Measurements from ENCODE around the gene ESR2.
"Not testable (repeated sequence)": the region's sequence is repeated elsewhere in the genome, so short reads cannot be mapped to it uniquely, and the experiment has no call there.

The ESR2 gene

DNA sequence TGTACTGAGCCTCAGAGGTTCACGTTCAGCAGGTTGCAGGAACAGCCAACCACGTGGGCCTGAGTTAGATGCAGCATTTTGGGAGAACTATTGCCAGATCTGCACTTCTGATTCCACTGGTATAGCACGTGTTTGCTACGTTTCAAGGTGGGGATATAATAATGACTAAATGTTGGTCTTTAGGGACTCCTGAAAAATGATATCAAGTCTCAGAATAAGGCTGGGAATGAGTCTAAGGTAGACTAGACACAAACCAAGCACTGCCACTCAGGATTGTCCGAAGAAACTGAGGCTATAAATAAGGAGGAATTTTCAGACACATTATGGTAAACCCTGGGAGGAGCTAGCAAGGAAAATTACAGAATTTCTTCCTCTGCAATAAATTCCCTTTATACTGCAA lies 98.1 kb downstream of the ESR2 start:
- no peak for DNase-seq

- peak in 1 of 5 donors; percentile 27 for DNase-seq
Measured at GRCh38 chr14:64195199-64195598, 99.0 kb downstream of the ESR2 start.

DNA sequence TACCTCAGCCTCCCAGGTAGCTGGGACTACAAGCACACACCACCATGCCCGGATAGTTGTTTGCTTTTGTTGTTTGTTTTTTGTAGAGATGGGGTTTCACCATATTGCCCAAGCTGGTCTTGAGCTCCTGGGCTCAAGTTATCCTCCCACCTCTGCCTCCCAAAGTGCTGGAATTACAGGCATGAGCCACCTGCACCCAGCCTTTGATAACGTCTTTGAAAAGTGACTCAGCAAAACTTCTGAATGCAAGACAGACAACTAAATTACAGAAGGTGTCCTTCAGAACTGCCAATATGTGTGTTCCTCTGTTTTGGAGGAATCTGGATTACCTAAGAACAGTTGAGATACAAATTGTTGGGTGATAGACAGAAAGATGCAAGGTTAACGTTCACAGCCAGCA lies 99.8 kb downstream of the ESR2 start:
- DNase-seq, result no peak

DNA sequence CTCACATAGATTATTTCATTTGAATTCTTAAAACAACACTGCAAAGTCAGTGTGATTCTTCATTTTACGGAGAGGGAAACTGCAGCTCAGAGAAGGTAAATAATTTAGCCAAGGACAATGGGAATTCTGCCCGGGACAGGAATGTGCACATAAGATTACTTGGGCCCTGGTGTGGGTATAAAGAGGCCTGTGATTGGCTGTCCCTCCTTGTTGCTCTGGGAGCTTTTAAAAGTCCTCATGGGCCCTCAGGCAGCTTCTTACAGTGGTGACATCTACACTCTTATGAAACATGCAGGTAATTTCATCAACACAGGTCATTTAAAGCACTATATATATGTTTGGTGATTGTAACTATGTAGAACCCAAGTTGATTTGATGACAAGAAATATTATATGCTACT lies 100.3 kb downstream of the ESR2 start:
- no peak for DNase-seq

GRCh38 chr14:64191756-64192155 lies 102.4 kb downstream of the ESR2 start:
- no peak for DNase-seq

GRCh38 chr14:64190974-64191502 lies 103.1 kb downstream of the ESR2 start:
- no peak for DNase-seq

GRCh38 chr14:64187331-64187730 lies 106.8 kb downstream of the ESR2 start:
- DNase-seq, result no peak

GRCh38 chr14:64186231-64187129 lies 107.7 kb downstream of the ESR2 start:
- no peak for DNase-seq

- peak in 1 of 5 donors; percentile 14 for DNase-seq
Measured at GRCh38 chr14:64185184-64185583, 109.0 kb downstream of the ESR2 start.

DNA sequence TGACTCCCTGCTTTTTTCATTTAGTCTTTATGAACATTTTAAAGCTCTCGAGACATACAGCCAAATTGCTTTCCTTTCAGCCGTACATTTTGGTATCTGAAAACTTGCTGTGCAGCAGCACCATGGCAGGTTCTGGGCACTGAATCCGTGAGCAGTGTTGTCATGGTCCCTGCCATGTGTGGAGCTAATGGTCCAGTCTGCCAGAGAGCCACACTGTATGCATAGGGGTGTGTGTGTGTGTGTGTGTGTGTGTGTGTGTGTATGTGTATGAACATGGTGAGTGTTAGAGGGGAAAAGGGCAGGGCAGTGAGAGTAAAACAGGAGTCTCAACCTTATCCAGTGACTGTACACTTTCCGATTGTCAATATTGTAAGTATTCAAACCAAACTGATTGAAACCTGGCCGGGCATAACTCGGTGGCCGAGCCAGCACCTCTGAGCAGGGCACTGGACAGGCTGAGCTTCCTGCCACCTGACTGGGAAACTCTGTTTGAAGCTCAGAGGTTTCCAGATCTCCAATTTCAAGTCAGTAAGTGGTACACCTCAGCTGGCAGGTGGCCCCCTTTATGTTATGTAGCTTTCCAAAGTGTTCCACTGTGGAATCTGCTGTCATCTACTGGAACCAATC lies 110.0 kb downstream of the ESR2 start:
- DNase-seq, result no peak

GRCh38 chr14:64182908-64183307 lies 111.3 kb downstream of the ESR2 start:
- DNase-seq, result not testable (repeated sequence)

DNA sequence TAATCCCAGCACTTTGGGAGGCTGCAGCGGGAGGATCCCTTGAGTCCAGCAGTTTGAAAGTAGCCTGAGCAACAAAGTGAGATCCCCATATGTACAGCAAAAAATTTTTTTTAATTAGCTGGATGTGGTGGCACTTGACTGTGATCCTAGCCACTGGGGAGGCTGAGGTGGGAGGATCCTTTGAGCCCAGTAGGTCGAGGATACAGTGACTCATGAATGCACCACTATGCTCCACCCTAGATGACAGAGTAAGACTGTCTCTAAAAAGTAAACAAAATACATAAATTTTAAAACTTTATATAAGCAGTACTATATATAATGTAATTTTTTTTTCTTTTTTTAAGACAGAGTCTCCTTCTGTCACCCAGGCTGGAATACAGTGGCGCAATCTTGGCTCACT lies 115.4 kb downstream of the ESR2 start:
- DNase-seq, result no peak

GRCh38 chr14:64176330-64176729 lies 117.8 kb downstream of the ESR2 start:
- DNase-seq, result no peak

- DNase-seq, result no peak
Measured at GRCh38 chr14:64174922-64175782, 119.0 kb downstream of the ESR2 start.

- no peak for DNase-seq
Measured at GRCh38 chr14:64170181-64170580, 124.0 kb downstream of the ESR2 start.

DNA sequence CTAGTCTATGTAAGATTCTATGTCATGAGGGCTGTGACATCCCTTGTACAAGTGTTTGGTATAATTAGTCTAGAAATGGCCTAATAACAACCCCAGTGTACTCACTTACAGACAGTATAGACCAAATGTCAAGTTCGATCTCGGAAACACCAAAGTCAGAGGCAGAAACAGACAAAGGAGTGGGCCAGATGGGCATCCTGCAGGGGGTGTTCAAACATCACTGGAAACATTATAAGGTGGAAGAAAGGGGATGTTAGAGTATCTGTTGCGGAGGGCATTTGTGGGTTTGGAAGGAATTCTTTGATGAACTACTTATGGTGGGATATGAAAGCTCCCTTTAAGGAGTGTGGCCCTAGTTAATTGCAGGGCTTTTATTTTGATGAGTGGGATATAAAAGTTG lies 134.6 kb downstream of the ESR2 start:
- DNase-seq, result no peak

DNA sequence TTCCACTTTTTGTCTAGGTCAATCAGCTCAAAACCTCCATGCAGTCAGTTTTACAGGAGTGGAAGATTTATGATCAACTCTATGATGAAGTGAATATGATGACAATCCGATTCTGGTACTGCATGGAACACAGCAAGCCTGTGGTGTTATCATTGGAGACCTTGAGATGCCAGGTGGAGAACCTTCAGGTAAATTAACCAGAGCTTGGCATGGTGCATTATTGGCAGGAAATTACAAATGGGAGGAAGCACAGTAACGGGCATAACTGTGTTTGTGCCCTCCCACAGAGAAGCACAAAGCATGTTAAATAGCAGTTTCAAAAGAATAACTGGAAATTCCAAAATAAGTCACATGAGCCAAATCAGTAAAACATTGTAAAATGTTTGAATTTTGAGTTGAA lies 135.6 kb downstream of the ESR2 start:
- DNase-seq, result no peak

GRCh38 chr14:64149921-64150320 lies 144.2 kb downstream of the ESR2 start:
- DNase-seq, result no peak

GRCh38 chr14:64147126-64147790 lies 146.9 kb downstream of the ESR2 start:
- no peak for DNase-seq

GRCh38 chr14:64137657-64138290 lies 156.4 kb downstream of the ESR2 start:
- no peak for DNase-seq

- no peak for DNase-seq
Measured at GRCh38 chr14:64126548-64126947, 167.6 kb downstream of the ESR2 start.

DNA sequence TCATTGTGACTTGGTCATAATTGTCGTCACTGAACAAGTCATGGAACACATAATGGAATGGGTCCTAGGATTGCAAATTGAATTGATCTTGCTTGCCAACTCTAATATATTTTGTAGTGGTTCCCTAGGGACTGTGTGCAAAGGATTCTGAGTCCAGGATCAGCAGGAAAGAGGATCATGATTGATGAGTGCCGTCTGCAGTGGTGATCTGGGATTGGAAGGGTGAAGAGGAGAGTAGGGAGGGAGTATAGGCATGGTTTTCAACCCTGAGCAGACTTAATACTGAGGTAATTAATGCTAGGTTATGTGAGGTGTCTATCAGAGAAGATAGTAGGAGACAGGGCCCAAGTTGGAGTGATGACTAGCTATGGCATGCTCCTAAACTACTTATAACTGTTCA lies 168.9 kb downstream of the ESR2 start:
- DNase-seq, result no peak

All from T-helper 1 cell (primary cell).